ENCODE results near the gene ATRIP.

Gene ATRIP

GRCh38 chr3:48492461-48493202 is 46.1 kb downstream of the ATRIP start:
- H3K4me3 ChIP-seq (ENCODE audit: low read depth, low read length) = no peak overlapping the region
- no peak for TF ChIP-seq CTCF (IDR thresholded peaks at IDR 0.05; ENCODE audit: low read depth, low read length)

- TF ChIP-seq CTCF (IDR thresholded peaks at IDR 0.05; ENCODE audit: low read depth, low read length) = no peak
- H3K4me3 ChIP-seq (ENCODE audit: low read depth, low read length) = no peak overlapping the region
These were observed 46.6 kb downstream of the ATRIP start for GRCh38 chr3:48493203-48493501.

- H3K4me3 ChIP-seq (ENCODE audit: low read depth, low read length) = no peak overlapping the region
- no peak for TF ChIP-seq CTCF (IDR thresholded peaks at IDR 0.05; ENCODE audit: low read depth, low read length)
These were observed 54.1 kb downstream of the ATRIP start for GRCh38 chr3:48500656-48501055.

GRCh38 chr3:48501196-48501595 is 54.7 kb downstream of the ATRIP start:
- H3K4me3 ChIP-seq (ENCODE audit: low read depth, low read length) = no peak overlapping the region
- TF ChIP-seq CTCF (IDR thresholded peaks at IDR 0.05; ENCODE audit: low read depth, low read length) = no peak

GRCh38 chr3:48502121-48502520 is 55.6 kb downstream of the ATRIP start:
- no peak for TF ChIP-seq CTCF (IDR thresholded peaks at IDR 0.05; ENCODE audit: low read depth, low read length)
- H3K4me3 ChIP-seq (ENCODE audit: low read depth, low read length) = no peak overlapping the region

- no peak for TF ChIP-seq CTCF (IDR thresholded peaks at IDR 0.05; ENCODE audit: low read depth, low read length)
- peak overlapping the region; percentile 73 for H3K4me3 ChIP-seq (ENCODE audit: low read depth, low read length)
These were observed 56.2 kb downstream of the ATRIP start for GRCh38 chr3:48502728-48503168.

GRCh38 chr3:48503401-48504050 is 57.0 kb downstream of the ATRIP start:
- peak overlapping the region; percentile 73 for H3K4me3 ChIP-seq (ENCODE audit: low read depth, low read length)
- no peak for TF ChIP-seq CTCF (IDR thresholded peaks at IDR 0.05; ENCODE audit: low read depth, low read length)

Data from WI38 (cell line).